ENCODE results near the gene ZNF668. TPM values are rescaled to one million over a fixed set of nuclear protein-coding genes. Genes with fewer than 3 reads are reported as not detected.

The ZNF668 gene
- total and polyA plus RNA-seq, 2 donors (not counting 1 experiment from before 2014, with no cell fraction given): 8.1 to 12.1 TPM

DNA sequence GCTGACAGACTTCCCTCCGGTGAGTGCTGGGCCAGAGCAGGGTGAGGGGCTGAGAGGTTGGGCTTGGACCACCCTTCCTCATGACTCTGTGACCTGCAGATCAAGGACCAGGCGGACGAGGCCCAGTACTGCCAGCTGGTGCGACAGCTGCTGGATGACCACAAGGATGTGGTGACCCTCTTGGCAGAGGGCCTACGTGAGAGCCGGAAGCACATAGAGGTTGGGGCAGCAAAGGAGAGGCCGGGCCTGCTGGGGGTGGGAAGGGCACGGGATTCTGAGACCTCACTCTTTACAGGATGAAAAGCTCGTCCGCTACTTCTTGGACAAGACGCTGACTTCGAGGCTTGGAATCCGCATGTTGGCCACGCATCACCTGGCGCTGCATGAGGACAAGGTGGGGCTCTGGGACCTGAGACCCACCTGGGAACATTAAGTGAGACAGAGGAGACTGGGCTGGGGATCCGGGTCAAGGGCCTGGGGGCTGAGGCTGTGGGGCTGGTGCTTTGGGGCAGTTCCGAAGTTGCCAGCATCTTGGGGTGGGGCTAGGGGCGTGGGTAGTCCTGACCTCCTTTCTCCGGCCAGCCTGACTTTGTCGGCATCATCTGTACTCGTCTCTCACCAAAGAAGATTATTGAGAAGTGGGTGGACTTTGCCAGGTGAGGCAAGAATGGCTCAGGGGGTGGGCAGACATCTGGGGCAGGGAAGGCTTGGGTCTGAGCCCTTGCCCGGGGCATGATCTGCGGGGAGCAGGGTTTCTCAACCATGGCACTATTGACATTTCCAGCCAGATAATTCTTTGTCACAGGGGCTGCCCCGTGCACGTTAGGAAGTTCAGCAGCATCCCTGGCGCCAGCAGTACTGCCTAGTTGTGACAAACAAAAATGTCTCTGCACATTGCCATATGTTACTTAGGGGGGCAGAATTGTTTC is 36.3 kb upstream of the ZNF668 start:
- no peaks in the 10 kb centered on the region for H3K27me3 ChIP-seq (ENCODE audit: control insufficient read depth, insufficient read depth, low read length)
- H3K9ac ChIP-seq (ENCODE audit: insufficient read depth, low read length): no peak overlapping the region
- H4K20me1 ChIP-seq (ENCODE audit: control insufficient read depth, extremely low read depth, insufficient read depth, low read length): no peaks in the 10 kb centered on the region
- H3K27ac ChIP-seq (ENCODE audit: insufficient read depth, low read length): no peak overlapping the region
- H2AFZ ChIP-seq (ENCODE audit: low read length): no peak overlapping the region
- H3K4me2 ChIP-seq (ENCODE audit: extremely low read depth, insufficient read depth, low read length): no peak overlapping the region
- peaks cover 19% of the 10 kb centered on the region for H3K36me3 ChIP-seq (ENCODE audit: control insufficient read depth, insufficient read depth, low read length)
- peaks cover 9% of the 10 kb centered on the region for H3K79me2 ChIP-seq (ENCODE audit: control insufficient read depth, insufficient read depth, low read length)
- DNase-seq (ENCODE audit: low read depth in 2 of 2): no peak
- peaks cover 3% of the 10 kb centered on the region for H3K4me1 ChIP-seq (ENCODE audit: control insufficient read depth, extremely low read depth, insufficient read depth, low read length)
- H3K4me3 ChIP-seq (replicated peaks in 1 of 4; ENCODE audit: control extremely low read depth in 1 of 4, insufficient read depth in 1 of 4, low read depth in 3 of 4, low read length in 4 of 4): peak overlapping the region in 1 of 4 experiments; percentile 95
- H3K9me3 ChIP-seq (ENCODE audit: control insufficient read depth, insufficient read depth, low read depth, low read length): no peaks in the 10 kb centered on the region
- no peak for TF ChIP-seq EZH2 (IDR thresholded peaks at IDR 0.05; ENCODE audit: low read length, missing control alignments)
- TF ChIP-seq, protein P1, sequence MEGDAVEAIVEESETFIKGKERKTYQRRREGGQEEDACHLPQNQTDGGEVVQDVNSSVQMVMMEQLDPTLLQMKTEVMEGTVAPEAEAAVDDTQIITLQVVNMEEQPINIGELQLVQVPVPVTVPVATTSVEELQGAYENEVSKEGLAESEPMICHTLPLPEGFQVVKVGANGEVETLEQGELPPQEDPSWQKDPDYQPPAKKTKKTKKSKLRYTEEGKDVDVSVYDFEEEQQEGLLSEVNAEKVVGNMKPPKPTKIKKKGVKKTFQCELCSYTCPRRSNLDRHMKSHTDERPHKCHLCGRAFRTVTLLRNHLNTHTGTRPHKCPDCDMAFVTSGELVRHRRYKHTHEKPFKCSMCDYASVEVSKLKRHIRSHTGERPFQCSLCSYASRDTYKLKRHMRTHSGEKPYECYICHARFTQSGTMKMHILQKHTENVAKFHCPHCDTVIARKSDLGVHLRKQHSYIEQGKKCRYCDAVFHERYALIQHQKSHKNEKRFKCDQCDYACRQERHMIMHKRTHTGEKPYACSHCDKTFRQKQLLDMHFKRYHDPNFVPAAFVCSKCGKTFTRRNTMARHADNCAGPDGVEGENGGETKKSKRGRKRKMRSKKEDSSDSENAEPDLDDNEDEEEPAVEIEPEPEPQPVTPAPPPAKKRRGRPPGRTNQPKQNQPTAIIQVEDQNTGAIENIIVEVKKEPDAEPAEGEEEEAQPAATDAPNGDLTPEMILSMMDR (conservative IDR thresholded peaks at IDR 0.05 in 1 of 2, IDR thresholded peaks at IDR 0.05 in 1 of 2; ENCODE audit: low read depth in 1 of 2, low read length in 2 of 2): no peak

DNA sequence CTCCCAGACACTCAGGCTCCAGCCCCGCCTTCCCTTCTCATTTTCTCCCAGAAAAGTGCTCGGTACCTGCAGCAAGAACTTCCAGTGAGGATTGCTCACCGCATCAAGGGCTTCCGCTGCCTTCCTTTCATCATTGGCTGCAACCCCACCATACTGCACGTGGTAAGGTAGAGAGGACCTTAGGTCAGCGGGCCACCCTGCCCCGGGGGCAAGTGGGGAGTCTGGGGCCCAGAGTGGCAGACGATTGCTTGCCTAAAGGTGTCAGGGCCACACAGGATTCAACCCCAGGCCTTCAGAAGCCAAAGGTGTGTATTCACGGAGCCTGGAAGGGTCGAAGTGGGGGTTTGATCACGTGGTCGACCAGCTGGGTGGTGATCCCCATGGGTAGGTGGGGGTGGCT is 35.6 kb upstream of the ZNF668 start:
- H2AFZ ChIP-seq (ENCODE audit: low read length): no peak overlapping the region
- H3K27me3 ChIP-seq (ENCODE audit: control insufficient read depth, insufficient read depth, low read length): no peaks in the 10 kb centered on the region
- H3K36me3 ChIP-seq (ENCODE audit: control insufficient read depth, insufficient read depth, low read length): peaks cover 19% of the 10 kb centered on the region
- H3K4me1 ChIP-seq (ENCODE audit: control insufficient read depth, extremely low read depth, insufficient read depth, low read length): peaks cover 3% of the 10 kb centered on the region
- no peaks in the 10 kb centered on the region for H3K9me3 ChIP-seq (ENCODE audit: control insufficient read depth, insufficient read depth, low read depth, low read length)
- TF ChIP-seq, protein P1 (conservative IDR thresholded peaks at IDR 0.05 in 1 of 2, IDR thresholded peaks at IDR 0.05 in 1 of 2; ENCODE audit: low read depth in 1 of 2, low read length in 2 of 2): no peak
- no peak for TF ChIP-seq EZH2 (IDR thresholded peaks at IDR 0.05; ENCODE audit: low read length, missing control alignments)
- H3K27ac ChIP-seq (ENCODE audit: insufficient read depth, low read length): no peak overlapping the region
- peaks cover 9% of the 10 kb centered on the region for H3K79me2 ChIP-seq (ENCODE audit: control insufficient read depth, insufficient read depth, low read length)
- H3K4me3 ChIP-seq (replicated peaks in 1 of 4; ENCODE audit: control extremely low read depth in 1 of 4, insufficient read depth in 1 of 4, low read depth in 3 of 4, low read length in 4 of 4): peak overlapping the region in 1 of 4 experiments; percentile 95
- no peak for DNase-seq (ENCODE audit: low read depth in 2 of 2)
- no peak overlapping the region for H3K9ac ChIP-seq (ENCODE audit: insufficient read depth, low read length)
- no peaks in the 10 kb centered on the region for H4K20me1 ChIP-seq (ENCODE audit: control insufficient read depth, extremely low read depth, insufficient read depth, low read length)
- H3K4me2 ChIP-seq (ENCODE audit: extremely low read depth, insufficient read depth, low read length): peak overlapping the region; percentile 83

DNA sequence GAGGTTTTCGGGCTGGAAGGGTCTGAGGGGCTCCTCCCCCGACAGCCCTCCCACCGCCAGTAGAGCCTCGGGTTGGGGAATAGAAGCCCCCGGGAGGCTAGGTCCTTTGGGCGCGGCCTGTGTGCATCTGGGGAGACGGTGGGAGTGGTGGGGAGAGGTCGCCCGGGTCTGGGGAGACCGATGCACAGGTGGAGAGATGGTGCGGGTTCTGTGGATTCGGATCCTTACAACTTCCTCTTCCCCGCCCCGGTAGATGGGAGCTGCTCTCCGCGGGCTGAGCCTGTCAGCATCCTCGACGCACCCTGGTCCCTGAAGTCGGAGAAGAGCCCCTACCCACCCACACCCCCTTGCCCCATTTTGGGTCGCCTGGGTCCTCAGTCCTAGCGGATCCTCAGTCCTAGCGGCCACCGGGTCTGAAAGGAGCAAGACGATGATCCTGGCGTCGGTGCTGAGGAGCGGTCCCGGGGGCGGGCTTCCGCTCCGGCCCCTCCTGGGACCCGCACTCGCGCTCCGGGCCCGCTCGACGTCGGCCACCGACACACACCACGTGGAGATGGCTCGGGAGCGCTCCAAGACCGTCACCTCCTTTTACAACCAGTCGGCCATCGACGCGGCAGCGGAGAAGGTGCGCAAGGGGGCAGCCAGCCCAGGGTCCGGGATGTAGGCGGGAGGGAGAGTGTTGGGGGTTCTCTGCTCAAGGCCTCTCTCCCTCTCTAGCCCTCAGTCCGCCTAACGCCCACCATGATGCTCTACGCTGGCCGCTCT is 34.9 kb upstream of the ZNF668 start:
- Histone ChIP-seq H4K20me1 (ENCODE audit: control insufficient read depth, extremely low read depth, insufficient read depth, low read length) (no peaks in the 10 kb centered on the region), H3K36me3 (ENCODE audit: control insufficient read depth, insufficient read depth, low read length) (peaks cover 19% of the 10 kb centered on the region), H3K4me3 (replicated peaks in 1 of 4; ENCODE audit: control extremely low read depth in 1 of 4, insufficient read depth in 1 of 4, low read depth in 3 of 4, low read length in 4 of 4) (peak overlapping the region; percentile 60 to 95 (median 89)), H3K4me2 (ENCODE audit: extremely low read depth, insufficient read depth, low read length) (peak overlapping the region; percentile 83), H2AFZ (ENCODE audit: low read length) (no peak overlapping the region), H3K9ac (ENCODE audit: insufficient read depth, low read length) (peak overlapping the region; percentile 95), H3K79me2 (ENCODE audit: control insufficient read depth, insufficient read depth, low read length) (peaks cover 9% of the 10 kb centered on the region), H3K4me1 (ENCODE audit: control insufficient read depth, extremely low read depth, insufficient read depth, low read length) (peaks cover 3% of the 10 kb centered on the region), H3K27ac (ENCODE audit: insufficient read depth, low read length) (peak overlapping the region; percentile 82), H3K27me3 (ENCODE audit: control insufficient read depth, insufficient read depth, low read length) (no peaks in the 10 kb centered on the region), H3K9me3 (ENCODE audit: control insufficient read depth, insufficient read depth, low read depth, low read length) (no peaks in the 10 kb centered on the region)
- no peak for DNase-seq (ENCODE audit: low read depth in 2 of 2)
- TF ChIP-seq, protein P1 (conservative IDR thresholded peaks at IDR 0.05 in 1 of 2, IDR thresholded peaks at IDR 0.05 in 1 of 2; ENCODE audit: low read depth in 1 of 2, low read length in 2 of 2): no peak
- no peak for TF ChIP-seq EZH2 (IDR thresholded peaks at IDR 0.05; ENCODE audit: low read length, missing control alignments)

All from fibroblast of lung (primary cell).